ENCODE data around the gene CXCR6. TPM values are rescaled to one million over a fixed set of nuclear protein-coding genes. Genes with fewer than 3 reads are reported as not detected.
A peak's percentile ranks its signal among the peaks of the same experiment; 100 is the strongest.

CXCR6 gene
- total and polyA plus RNA-seq, 12 donors: 0.17 to 1.2 (median 0.35) TPM; not detected in 4

- Histone ChIP-seq H3K27ac (no peak overlapping the region), H3K9me3 (no peaks in the 10 kb centered on the region), H3K4me1 (peaks cover 0 to 5% (median 0%) of the 10 kb centered on the region in 9 donors), H3K27me3 (no peaks in the 10 kb centered on the region), H3K36me3 (peaks cover 0 to 100% (median 59%) of the 10 kb centered on the region in 9 donors), H3K4me3 (no peak overlapping the region)
- ATAC-seq (no peak), DNase-seq (no peak)
- intact Hi-C loops (cut with DNase I): loop anchor here in 2 of 10 donors (10.0 kb wide), 1 partner anchor 159 kb away; no protein-coding TSS in a partner anchor
- WGBS, 2 donors: 51 to 80% methylated on average over 3 of the region's 3 CpGs
- TF ChIP-seq CTCF (IDR thresholded peaks at IDR 0.05): no peak
Measured at GRCh38 chr3:45923755-45924154, 19.5 kb upstream of the CXCR6 start.

- Histone ChIP-seq H3K27ac (no peak overlapping the region), H3K27me3 (no peaks in the 10 kb centered on the region), H3K4me1 (peaks cover 0 to 17% (median 6%) of the 10 kb centered on the region in 9 donors), H3K4me3 (no peak overlapping the region), H3K9me3 (no peaks in the 10 kb centered on the region), H3K36me3 (peaks cover 0 to 100% (median 62%) of the 10 kb centered on the region in 9 donors)
- intact Hi-C loops (cut with DNase I): loop anchor here in 6 of 10 donors (5.0 to 10.0 kb wide), 3 partner anchors 163 to 171 kb away; no protein-coding TSS in a partner anchor
- ATAC-seq (no peak), DNase-seq (no peak)
- TF ChIP-seq CTCF (IDR thresholded peaks at IDR 0.05): no peak
- 97 to 98% methylated on average over 2 of the region's 2 CpGs for WGBS, 2 donors
Measured at GRCh38 chr3:45927881-45928280, 15.4 kb upstream of the CXCR6 start.

- ATAC-seq (peak in 7 of 8 donors; percentile 20 to 73 (median 61)), DNase-seq (no peak)
- H3K9me3 ChIP-seq: no peaks in the 10 kb centered on the region
- no peaks in the 10 kb centered on the region for H3K27me3 ChIP-seq
- TF ChIP-seq CTCF (IDR thresholded peaks at IDR 0.05): peak; percentile 20 to 82 (median 53)
- 63 to 74% methylated on average over 9 of the region's 9 CpGs for WGBS, 2 donors
- intact Hi-C loops (cut with DNase I): loop anchor here in 6 of 10 donors (5.0 to 10.0 kb wide), 3 partner anchors 164 to 172 kb away; no protein-coding TSS in a partner anchor
- peaks cover 0 to 21% (median 13%) of the 10 kb centered on the region in 9 donors for H3K4me1 ChIP-seq
- H3K27ac ChIP-seq: no peak overlapping the region
- peaks cover 0 to 100% (median 49%) of the 10 kb centered on the region in 9 donors for H3K36me3 ChIP-seq
- no peak overlapping the region for H3K4me3 ChIP-seq
Measured at GRCh38 chr3:45929042-45929679, 14.1 kb upstream of the CXCR6 start.

- H3K27ac ChIP-seq: no peak overlapping the region
- intact Hi-C loops (cut with DNase I): loop anchor here in 2 of 10 donors (10.0 kb wide), 2 partner anchors 167 to 443 kb away; partner anchors contain the start of gene CCR5 (in 2 of the 2)
- no peak for TF ChIP-seq CTCF (IDR thresholded peaks at IDR 0.05)
- no peaks in the 10 kb centered on the region for H3K9me3 ChIP-seq
- ATAC-seq (no peak), DNase-seq (no peak)
- H3K27me3 ChIP-seq: no peaks in the 10 kb centered on the region
- 70 to 71% methylated on average over 6 of the region's 6 CpGs for WGBS, 2 donors
- H3K4me1 ChIP-seq: peaks cover 0 to 33% (median 17%) of the 10 kb centered on the region in 9 donors
- peaks cover 0 to 100% (median 47%) of the 10 kb centered on the region in 9 donors for H3K36me3 ChIP-seq
- no peak overlapping the region for H3K4me3 ChIP-seq
Measured at GRCh38 chr3:45931496-45931895, 11.8 kb upstream of the CXCR6 start.

All from heart right ventricle (tissue), 16 donors.